ENCODE measurements around the gene RGS12. TPM values are rescaled to one million over a fixed set of nuclear protein-coding genes. Genes with fewer than 3 reads are reported as not detected.

RGS12 gene
- total and polyA plus RNA-seq, 2 experiments from 2014 or later: 8.0 to 19.0 TPM

DNA sequence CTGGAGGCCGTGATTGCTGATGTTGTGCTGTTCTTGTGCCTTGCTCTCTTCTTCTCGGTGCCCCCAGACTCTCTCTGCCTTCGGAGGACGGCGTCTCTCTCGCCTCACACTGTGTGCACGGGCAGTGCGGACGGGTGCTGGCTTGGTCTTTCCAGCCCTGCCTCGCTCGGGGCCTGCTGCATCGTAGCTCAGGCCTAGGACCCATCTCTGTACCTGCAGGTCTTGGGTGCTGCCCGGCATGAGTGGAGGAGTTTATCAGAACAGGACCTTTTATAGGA lies 18.2 kb downstream of the RGS12 start:
- no peak overlapping the region for H2AFZ ChIP-seq
- H3K27me3 Mint-ChIP-seq (ENCODE audit: insufficient read depth, low read depth, poor library complexity): peaks cover 13% of the 10 kb centered on the region
- H3K27me3 ChIP-seq (ENCODE audit: insufficient read depth): no peaks in the 10 kb centered on the region
- H3K4me2 ChIP-seq: no peak overlapping the region
- H3K9me2 ChIP-seq (ENCODE audit: insufficient read depth): no peaks in the 10 kb centered on the region
- H3K36me3 ChIP-seq (ENCODE audit: insufficient read depth): no peaks in the 10 kb centered on the region
- H4K20me1 ChIP-seq (replicated peaks; ENCODE audit: insufficient read depth): no peaks in the 10 kb centered on the region; the same call in none of the 2 replicates
- DNase-seq (ENCODE audit: low spot score) (no peak), ATAC-seq (no peak)
- no peak overlapping the region for H3K4me3 ChIP-seq
- H3K9me3 Mint-ChIP-seq: no peaks in the 10 kb centered on the region
- no peaks in the 10 kb centered on the region for H3K4me1 ChIP-seq (ENCODE audit: insufficient read depth)
- no peak overlapping the region for H3K27ac Mint-ChIP-seq
- H3K27ac ChIP-seq (ENCODE audit: low read depth): no peak overlapping the region
- TF ChIP-seq CTCF (conservative IDR thresholded peaks at IDR 0.05; ENCODE audit: low read depth in 2 of 2): no peak
- peaks cover 9% of the 10 kb centered on the region; the same call in 1 of the 2 replicates for H3K79me2 ChIP-seq (replicated peaks; ENCODE audit: insufficient read depth)
- no peak overlapping the region for H3K4me3 Mint-ChIP-seq
- H3K4me1 Mint-ChIP-seq: peaks cover 18% of the 10 kb centered on the region
- H3K36me3 Mint-ChIP-seq (ENCODE audit: low read depth): no peaks in the 10 kb centered on the region
- H3F3A ChIP-seq (replicated peaks; ENCODE audit: low read depth): no peaks in the 10 kb centered on the region

GRCh38 chr4:3311489-3312171 lies 18.8 kb downstream of the RGS12 start:
- H3K9me2 ChIP-seq (ENCODE audit: insufficient read depth): no peaks in the 10 kb centered on the region
- no peaks in the 10 kb centered on the region for H3K9me3 Mint-ChIP-seq
- no peaks in the 10 kb centered on the region for H3F3A ChIP-seq (replicated peaks; ENCODE audit: low read depth)
- H3K4me3 Mint-ChIP-seq: no peak overlapping the region
- H3K4me1 Mint-ChIP-seq: peaks cover 16% of the 10 kb centered on the region
- H3K27ac ChIP-seq (ENCODE audit: low read depth): no peak overlapping the region
- H3K4me2 ChIP-seq: no peak overlapping the region
- no peak overlapping the region for H3K27ac Mint-ChIP-seq
- H3K36me3 ChIP-seq (ENCODE audit: insufficient read depth): no peaks in the 10 kb centered on the region
- H3K79me2 ChIP-seq (replicated peaks; ENCODE audit: insufficient read depth): peaks cover 9% of the 10 kb centered on the region; the same call in 1 of the 2 replicates
- H4K20me1 ChIP-seq (replicated peaks; ENCODE audit: insufficient read depth): no peaks in the 10 kb centered on the region; the same call in none of the 2 replicates
- H3K27me3 Mint-ChIP-seq (ENCODE audit: insufficient read depth, low read depth, poor library complexity): peaks cover 11% of the 10 kb centered on the region
- H2AFZ ChIP-seq: no peak overlapping the region
- ATAC-seq: no peak
- H3K4me1 ChIP-seq (ENCODE audit: insufficient read depth): no peaks in the 10 kb centered on the region
- no peaks in the 10 kb centered on the region for H3K36me3 Mint-ChIP-seq (ENCODE audit: low read depth)
- H3K27me3 ChIP-seq (ENCODE audit: insufficient read depth): no peaks in the 10 kb centered on the region
- no peak for DNase-seq (ENCODE audit: low spot score)
- no peak overlapping the region for H3K4me3 ChIP-seq
- TF ChIP-seq ZNF114 (CRISPR knock-in tag; IDR thresholded peaks at IDR 0.05) (no peak), ZNF462 (CRISPR knock-in tag; IDR thresholded peaks at IDR 0.05) (no peak), EZH2 (IDR thresholded peaks at IDR 0.05; ENCODE audit: low read depth, unreplicated experiment) (no peak), REST (IDR thresholded peaks at IDR 0.05; ENCODE audit: unreplicated experiment) (no peak), JUNB (IDR thresholded peaks at IDR 0.05; ENCODE audit: unreplicated experiment) (no peak), ETS1 (IDR thresholded peaks at IDR 0.05) (no peak)

Measured in GM23338 (cell line).